Measurements from ENCODE around the gene TEKT5. TPM values are rescaled to one million over a fixed set of nuclear protein-coding genes. Genes with fewer than 3 reads are reported as not detected.

The TEKT5 gene
- total RNA-seq, 2 donors from 2014 or later, result 0.21 to 0.82 TPM

DNA sequence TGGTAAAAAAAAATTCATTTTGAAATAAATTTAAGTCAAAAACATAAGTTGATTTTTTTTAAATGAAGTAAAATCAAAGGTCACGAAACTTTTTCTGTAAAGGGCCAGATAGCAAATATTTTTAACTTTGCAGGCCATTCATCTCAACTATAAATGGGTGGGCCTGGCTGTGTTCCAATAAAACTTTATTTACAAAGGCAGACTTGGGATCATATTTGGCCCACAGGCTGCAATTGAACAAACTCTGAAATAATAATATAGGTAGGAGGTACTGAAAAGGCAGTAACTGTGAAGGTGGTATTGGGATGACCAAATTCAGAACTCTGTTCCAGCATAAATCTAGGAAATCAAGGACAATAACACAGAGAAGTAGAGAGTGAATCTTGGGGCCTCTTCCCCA, 102.1 kb downstream of the TEKT5 start:
- no peak overlapping the region for H3K27ac ChIP-seq
- no peak for TF ChIP-seq CTCF (IDR thresholded peaks at IDR 0.05)
- no peaks in the 10 kb centered on the region for H3K27me3 ChIP-seq
- H3K9me3 ChIP-seq, result no peaks in the 10 kb centered on the region
- no peak overlapping the region for H3K4me3 ChIP-seq
- intact Hi-C loops (cut with DNase I), result loop anchor here (10.0 kb wide), 1 partner anchor 52 kb away; no protein-coding TSS in a partner anchor
- H3K9ac ChIP-seq (ENCODE audit: low read depth in 2 of 2, low read length in 2 of 2), result no peak overlapping the region
- DNase-seq, result no peak
- no peaks in the 10 kb centered on the region for H3K36me3 ChIP-seq
- peaks cover 3% of the 10 kb centered on the region for H3K4me1 ChIP-seq

GRCh38 chr16:10590342-10590741, 104.4 kb downstream of the TEKT5 start:
- Histone ChIP-seq H3K27ac (no peak overlapping the region), H3K9ac (ENCODE audit: low read depth in 2 of 2, low read length in 2 of 2) (no peak overlapping the region), H3K27me3 (no peaks in the 10 kb centered on the region), H3K36me3 (no peaks in the 10 kb centered on the region), H3K4me3 (no peak overlapping the region), H3K9me3 (no peaks in the 10 kb centered on the region), H3K4me1 (no peaks in the 10 kb centered on the region)
- intact Hi-C loops (cut with DNase I), result loop anchor here (10.0 kb wide), 1 partner anchor 54 kb away; no protein-coding TSS in a partner anchor
- DNase-seq, result no peak
- TF ChIP-seq CTCF (IDR thresholded peaks at IDR 0.05), result no peak

- Histone ChIP-seq H3K9me3 (no peaks in the 10 kb centered on the region), H3K4me1 (no peaks in the 10 kb centered on the region), H3K9ac (ENCODE audit: low read depth in 2 of 2, low read length in 2 of 2) (no peak overlapping the region), H3K4me3 (no peak overlapping the region), H3K27ac (no peak overlapping the region), H3K27me3 (no peaks in the 10 kb centered on the region), H3K36me3 (no peaks in the 10 kb centered on the region)
- no peak for TF ChIP-seq CTCF (IDR thresholded peaks at IDR 0.05)
- DNase-seq, result no peak
- intact Hi-C loops (cut with DNase I), result no loop called here
Observed at GRCh38 chr16:10589109-10589508, 105.6 kb downstream of the TEKT5 start.

- H3K9ac ChIP-seq (ENCODE audit: low read depth in 2 of 2, low read length in 2 of 2), result no peak overlapping the region
- no peaks in the 10 kb centered on the region for H3K9me3 ChIP-seq
- no peak for DNase-seq
- H3K36me3 ChIP-seq, result no peaks in the 10 kb centered on the region
- no peaks in the 10 kb centered on the region for H3K4me1 ChIP-seq
- intact Hi-C loops (cut with DNase I), result no loop called here
- no peak for TF ChIP-seq CTCF (IDR thresholded peaks at IDR 0.05)
- H3K4me3 ChIP-seq, result no peak overlapping the region
- no peaks in the 10 kb centered on the region for H3K27me3 ChIP-seq
- no peak overlapping the region for H3K27ac ChIP-seq
Observed at GRCh38 chr16:10587622-10588021, 107.1 kb downstream of the TEKT5 start.

- Histone ChIP-seq H3K4me3 (no peak overlapping the region), H3K9ac (ENCODE audit: low read depth in 2 of 2, low read length in 2 of 2) (no peak overlapping the region), H3K36me3 (no peaks in the 10 kb centered on the region), H3K27me3 (no peaks in the 10 kb centered on the region), H3K27ac (no peak overlapping the region), H3K9me3 (no peaks in the 10 kb centered on the region), H3K4me1 (no peaks in the 10 kb centered on the region)
- TF ChIP-seq CTCF (IDR thresholded peaks at IDR 0.05), result no peak
- no peak for DNase-seq
- intact Hi-C loops (cut with DNase I), result no loop called here
Observed at GRCh38 chr16:10584981-10585438, 109.7 kb downstream of the TEKT5 start.

All from colonic mucosa (tissue), 4 donors.